Activated CD4-positive, alpha-beta memory T cell treated with anti-CD3 and anti-CD28 coated beads, Interleukin-2, amount 10 ng/mL, durations not matched to agents 7 days and 5 days (primary cell): ENCODE data around the gene WTIP. TPM values are rescaled to one million over a fixed set of nuclear protein-coding genes. Genes with fewer than 3 reads are reported as not detected.
"Not testable (repeated sequence)": the region's sequence is repeated elsewhere in the genome, so short reads cannot be mapped to it uniquely, and the experiment has no call there.

Source experiments
- CTCF ChIA-PET: fragments of 350-600 bp; sonication (Branson Sonifier 250); formaldehyde crosslinking; loops from one replicate; lab custom pipeline; 2021; ENCODE audit warnings: antibody characterized with exemption, inconsistent platforms; lab: Charles Lee
- POLR2A ChIA-PET: fragments of 350-600 bp; sonication (Branson Sonifier 250); formaldehyde crosslinking; loops from one replicate; lab custom pipeline; 2021; ENCODE audit warnings: antibody characterized with exemption; lab: Charles Lee
- DNase-seq: peaks from one replicate; pipeline ENCODE4 v3.0.0-alpha.2; 2020
- H3K27ac Mint-ChIP-seq: one replicate; pipeline ENCODE4 v1.8.0; 2021; ENCODE audit warnings: mild to moderate bottlenecking, mixed read lengths
- H3K27me3 Mint-ChIP-seq: one replicate; pipeline ENCODE4 v1.8.0; 2021; ENCODE audit warnings: mixed read lengths
- H3K36me3 Mint-ChIP-seq: one replicate; pipeline ENCODE4 v1.8.0; 2021; ENCODE audit warnings: low read depth, mixed read lengths
- H3K4me1 Mint-ChIP-seq: one replicate; pipeline ENCODE4 v1.8.0; 2021; ENCODE audit warnings: mixed read lengths
- H3K4me3 Mint-ChIP-seq: one replicate; pipeline ENCODE4 v1.8.0; 2021; ENCODE audit warnings: mild to moderate bottlenecking, mixed read lengths
- H3K9me3 Mint-ChIP-seq: one replicate; pipeline ENCODE4 v1.8.0; 2021; ENCODE audit warnings: mixed read lengths
- total RNA-seq, 2 experiments: library from RNA; stranded (reverse); gene quantifications; one replicate each; pipeline ENCODE4 v1.2.3, GENCODE V29; 2021

Gene WTIP
- total RNA-seq, 2 experiments from 2014 or later = 0.55 to 0.85 TPM

- Mint-ChIP-seq H3K9me3 (no peaks in the 10 kb centered on the region), H3K4me3 (no peak overlapping the region), H3K27me3 (no peaks in the 10 kb centered on the region), H3K27ac (no peak overlapping the region), H3K4me1 (no peaks in the 10 kb centered on the region), H3K36me3 (peaks cover 73% of the 10 kb centered on the region)
- ChIA-PET CTCF (no interaction called here), POLR2A (interaction anchor here (1.1 kb wide), 1 partner anchor 46 kb away, joined by 4 read pairs; no protein-coding TSS in a partner anchor)
- DNase-seq = no peak
Observed at GRCh38 chr19:34468409-34468808, 13.1 kb upstream of the WTIP start.

GRCh38 chr19:34469026-34469425 is 12.5 kb upstream of the WTIP start:
- H3K27ac Mint-ChIP-seq, H3K4me3 Mint-ChIP-seq, DNase-seq, H3K9me3 Mint-ChIP-seq, H3K4me1 Mint-ChIP-seq, H3K27me3 Mint-ChIP-seq, CTCF ChIA-PET: not testable (repeated sequence)
- H3K36me3 Mint-ChIP-seq = peaks cover 71% of the 10 kb centered on the region
- POLR2A ChIA-PET = interaction anchor here (1.1 kb wide), 1 partner anchor 47 kb away, joined by 4 read pairs; no protein-coding TSS in a partner anchor

GRCh38 chr19:34471906-34472700 is 9.5 kb upstream of the WTIP start:
- H3K4me1 Mint-ChIP-seq = peaks cover 8% of the 10 kb centered on the region
- H3K9me3 Mint-ChIP-seq = no peaks in the 10 kb centered on the region
- H3K27me3 Mint-ChIP-seq = no peaks in the 10 kb centered on the region
- POLR2A ChIA-PET = interaction anchor here (2.0 kb wide), 1 partner anchor 10 kb away, joined by 5 read pairs; the partner anchor contains the start of gene WTIP
- peaks cover 54% of the 10 kb centered on the region for H3K36me3 Mint-ChIP-seq
- CTCF ChIA-PET = no interaction called here
- no peak overlapping the region for H3K4me3 Mint-ChIP-seq
- H3K27ac Mint-ChIP-seq = no peak overlapping the region
- no peak for DNase-seq

GRCh38 chr19:34474233-34474989 is 7.1 kb upstream of the WTIP start:
- Mint-ChIP-seq H3K36me3 (peaks cover 39% of the 10 kb centered on the region), H3K27ac (no peak overlapping the region), H3K4me1 (peaks cover 8% of the 10 kb centered on the region), H3K27me3 (peaks cover 6% of the 10 kb centered on the region), H3K4me3 (no peak overlapping the region), H3K9me3 (no peaks in the 10 kb centered on the region)
- POLR2A ChIA-PET = no interaction called here
- no peak for DNase-seq
- CTCF ChIA-PET = no interaction called here

- Mint-ChIP-seq H3K27me3 (peaks cover 12% of the 10 kb centered on the region), H3K9me3 (no peaks in the 10 kb centered on the region), H3K4me1 (peaks cover 8% of the 10 kb centered on the region), H3K4me3 (no peak overlapping the region), H3K27ac (no peak overlapping the region), H3K36me3 (peaks cover 31% of the 10 kb centered on the region)
- DNase-seq = no peak
- POLR2A ChIA-PET = no interaction called here
- CTCF ChIA-PET = no interaction called here
Observed at GRCh38 chr19:34475026-34475974, 6.3 kb upstream of the WTIP start.

GRCh38 chr19:34475975-34476594 is 5.5 kb upstream of the WTIP start:
- POLR2A ChIA-PET = no interaction called here
- H3K27me3 Mint-ChIP-seq = peaks cover 19% of the 10 kb centered on the region
- no peak for DNase-seq
- H3K27ac Mint-ChIP-seq = no peak overlapping the region
- peaks cover 26% of the 10 kb centered on the region for H3K36me3 Mint-ChIP-seq
- no peaks in the 10 kb centered on the region for H3K9me3 Mint-ChIP-seq
- CTCF ChIA-PET = no interaction called here
- peaks cover 8% of the 10 kb centered on the region for H3K4me1 Mint-ChIP-seq
- no peak overlapping the region for H3K4me3 Mint-ChIP-seq

- H3K27ac Mint-ChIP-seq, POLR2A ChIA-PET, H3K9me3 Mint-ChIP-seq, H3K36me3 Mint-ChIP-seq, DNase-seq, CTCF ChIA-PET, H3K4me3 Mint-ChIP-seq: not testable (repeated sequence)
- Mint-ChIP-seq H3K4me1 (peaks cover 15% of the 10 kb centered on the region), H3K27me3 (peaks cover 30% of the 10 kb centered on the region)
Observed at GRCh38 chr19:34478496-34478895, 3.1 kb upstream of the WTIP start.

GRCh38 chr19:34479396-34479795 is 2.2 kb upstream of the WTIP start:
- H3K27ac Mint-ChIP-seq = no peak overlapping the region
- H3K36me3 Mint-ChIP-seq = peaks cover 6% of the 10 kb centered on the region
- H3K4me1 Mint-ChIP-seq = peaks cover 15% of the 10 kb centered on the region
- no peak for DNase-seq
- ChIA-PET CTCF (no interaction called here), POLR2A (no interaction called here)
- no peak overlapping the region for H3K4me3 Mint-ChIP-seq
- H3K27me3 Mint-ChIP-seq = peaks cover 37% of the 10 kb centered on the region
- no peaks in the 10 kb centered on the region for H3K9me3 Mint-ChIP-seq

- H3K4me1 Mint-ChIP-seq = peaks cover 7% of the 10 kb centered on the region
- ChIA-PET CTCF (no interaction called here), POLR2A (no interaction called here)
- no peak overlapping the region for H3K27ac Mint-ChIP-seq
- peaks cover 3% of the 10 kb centered on the region for H3K36me3 Mint-ChIP-seq
- H3K9me3 Mint-ChIP-seq = no peaks in the 10 kb centered on the region
- H3K4me3 Mint-ChIP-seq = no peak overlapping the region
- peaks cover 40% of the 10 kb centered on the region for H3K27me3 Mint-ChIP-seq
- DNase-seq = no peak
Observed at GRCh38 chr19:34480491-34480890, 1.1 kb upstream of the WTIP start.

GRCh38 chr19:34481861-34482379 is 362 bp downstream of the WTIP start:
- ChIA-PET POLR2A (interaction anchor here (1.5 kb wide), 1 partner anchor 11 kb away, joined by 5 read pairs; no protein-coding TSS in a partner anchor), CTCF (no interaction called here)
- Mint-ChIP-seq H3K9me3 (no peaks in the 10 kb centered on the region), H3K4me1 (peaks cover 7% of the 10 kb centered on the region), H3K27ac (no peak overlapping the region), H3K4me3 (no peak overlapping the region), H3K36me3 (peaks cover 3% of the 10 kb centered on the region), H3K27me3 (peaks cover 50% of the 10 kb centered on the region)
- no peak for DNase-seq

- H3K4me3 Mint-ChIP-seq = no peak overlapping the region
- no peaks in the 10 kb centered on the region for H3K9me3 Mint-ChIP-seq
- peaks cover 50% of the 10 kb centered on the region for H3K27me3 Mint-ChIP-seq
- POLR2A ChIA-PET = interaction anchor here (0.6 to 1.5 kb wide), 2 partner anchors 11 to 75 kb away, joined by 3 to 5 read pairs; no protein-coding TSS in a partner anchor
- peaks cover 3% of the 10 kb centered on the region for H3K36me3 Mint-ChIP-seq
- CTCF ChIA-PET = no interaction called here
- no peak for DNase-seq
- peaks cover 7% of the 10 kb centered on the region for H3K4me1 Mint-ChIP-seq
- H3K27ac Mint-ChIP-seq = no peak overlapping the region
Observed at GRCh38 chr19:34482380-34483250, 1.1 kb downstream of the WTIP start.
